GM10248 (cell line): ENCODE results near the gene COG5.

Experiments
- CTCF ChIA-PET: fragments of 300-600 bp; sonication (Branson Sonifier 250); formaldehyde crosslinking; extraction: SDS; loops from one replicate; lab custom pipeline; 2021; ENCODE audit warnings: antibody characterized with exemption; lab: Yijun Ruan, JAX
- POLR2A ChIA-PET: fragments of 350-650 bp; sonication (Branson Sonifier 250); formaldehyde crosslinking; extraction: SDS; loops from one replicate; lab custom pipeline; 2020; ENCODE audit warnings: antibody characterized with exemption; lab: Yijun Ruan, JAX
- DNase-seq: peaks from one replicate; pipeline ENCODE4 v3.0.0; 2012; ENCODE audit errors: extremely low spot score
- TF ChIP-seq, protein P1 (sequence below): IDR thresholded peaks from 2 replicates; pipeline ENCODE4 v1.5.1; 2012; ENCODE audit warnings: mild to moderate bottlenecking, low read depth; ENCODE audit errors: extremely low read depth, missing control alignments, control extremely low read depth

COG5 gene

GRCh38 chr7:107203607-107204006, 360.1 kb downstream of the COG5 start:
- TF ChIP-seq, protein P1, sequence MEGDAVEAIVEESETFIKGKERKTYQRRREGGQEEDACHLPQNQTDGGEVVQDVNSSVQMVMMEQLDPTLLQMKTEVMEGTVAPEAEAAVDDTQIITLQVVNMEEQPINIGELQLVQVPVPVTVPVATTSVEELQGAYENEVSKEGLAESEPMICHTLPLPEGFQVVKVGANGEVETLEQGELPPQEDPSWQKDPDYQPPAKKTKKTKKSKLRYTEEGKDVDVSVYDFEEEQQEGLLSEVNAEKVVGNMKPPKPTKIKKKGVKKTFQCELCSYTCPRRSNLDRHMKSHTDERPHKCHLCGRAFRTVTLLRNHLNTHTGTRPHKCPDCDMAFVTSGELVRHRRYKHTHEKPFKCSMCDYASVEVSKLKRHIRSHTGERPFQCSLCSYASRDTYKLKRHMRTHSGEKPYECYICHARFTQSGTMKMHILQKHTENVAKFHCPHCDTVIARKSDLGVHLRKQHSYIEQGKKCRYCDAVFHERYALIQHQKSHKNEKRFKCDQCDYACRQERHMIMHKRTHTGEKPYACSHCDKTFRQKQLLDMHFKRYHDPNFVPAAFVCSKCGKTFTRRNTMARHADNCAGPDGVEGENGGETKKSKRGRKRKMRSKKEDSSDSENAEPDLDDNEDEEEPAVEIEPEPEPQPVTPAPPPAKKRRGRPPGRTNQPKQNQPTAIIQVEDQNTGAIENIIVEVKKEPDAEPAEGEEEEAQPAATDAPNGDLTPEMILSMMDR = no peak
- CTCF ChIA-PET = interaction anchor here (0.6 to 4.5 kb wide), 5 partner anchors 8 to 16 kb away, joined by 3 to 17 read pairs (median 4); no protein-coding TSS in a partner anchor
- POLR2A ChIA-PET = no interaction called here
- DNase-seq = no peak

DNA sequence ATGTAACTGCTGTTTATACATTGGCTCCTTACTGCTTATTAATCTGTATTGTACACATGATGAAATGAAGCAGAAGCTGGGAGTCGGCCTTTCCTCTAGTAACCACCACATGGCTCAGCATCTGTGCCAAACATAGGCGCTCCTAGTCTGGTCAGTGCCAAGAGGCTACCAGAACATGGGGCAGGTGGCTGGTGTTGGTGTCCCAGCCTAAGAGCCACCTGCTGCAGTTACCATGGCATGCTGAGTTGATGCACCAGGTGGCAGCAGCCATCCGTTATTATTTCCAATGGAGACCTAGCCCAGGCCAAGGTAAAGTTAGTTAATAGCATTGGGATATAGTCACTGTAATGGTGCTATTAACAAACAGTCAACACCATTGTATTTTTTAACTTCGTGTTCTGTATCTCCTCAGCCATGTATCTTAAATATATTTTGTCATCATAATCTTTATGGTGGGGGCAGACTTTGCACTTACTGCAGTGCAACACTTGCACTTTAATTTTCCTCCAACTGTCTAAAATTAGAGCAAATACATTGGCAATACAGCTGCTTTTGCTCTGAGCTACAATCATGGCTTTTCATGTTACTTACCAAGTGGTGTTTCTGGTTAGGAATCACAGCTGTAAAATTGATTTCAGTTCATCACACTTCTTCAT, 361.8 kb downstream of the COG5 start:
- ChIA-PET CTCF (interaction anchor here (1.6 to 1.8 kb wide), 3 partner anchors 12 to 28 kb away, joined by 3 to 7 read pairs (median 6); no protein-coding TSS in a partner anchor), POLR2A (interaction anchor here (0.6 kb wide), 1 partner anchor 1834 kb away, joined by 3 read pairs; no protein-coding TSS in a partner anchor)
- TF ChIP-seq, protein P1 = peak; percentile 59
- peak; percentile 32 for DNase-seq

GRCh38 chr7:107196834-107197610, 366.7 kb downstream of the COG5 start:
- ChIA-PET CTCF (interaction anchor here (1.2 to 4.1 kb wide), 2 partner anchors 9 to 16 kb away, joined by 5 to 17 read pairs; no protein-coding TSS in a partner anchor), POLR2A (interaction anchor here (0.7 kb wide), 1 partner anchor 28 kb away, joined by 4 read pairs; the partner anchor contains the start of gene HBP1)
- no peak for DNase-seq
- TF ChIP-seq, protein P1 = no peak

DNA sequence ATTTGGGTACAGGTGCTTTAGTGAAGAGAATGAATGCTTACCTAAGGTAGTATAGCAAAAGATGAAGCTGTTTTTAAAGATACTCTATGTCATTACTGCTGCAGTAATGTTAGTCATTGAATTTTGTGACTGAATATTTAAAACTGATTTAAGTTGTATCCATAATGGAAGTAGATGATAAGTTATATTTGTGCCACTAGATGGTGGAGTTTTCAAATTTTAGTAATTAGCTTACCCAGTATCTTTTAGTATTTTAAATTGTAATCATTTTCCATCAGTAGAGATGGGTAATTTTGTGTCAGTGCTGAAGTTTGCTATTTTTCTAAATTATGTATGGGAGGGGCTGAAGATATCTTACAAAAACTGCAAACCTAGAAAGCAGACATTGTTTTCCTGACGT, 369.7 kb downstream of the COG5 start:
- TF ChIP-seq, protein P1 = no peak
- ChIA-PET CTCF (interaction anchor here (1.1 to 4.1 kb wide), 3 partner anchors 12 to 26 kb away, joined by 3 to 17 read pairs (median 7); no protein-coding TSS in a partner anchor), POLR2A (interaction anchor here (2.4 kb wide), 1 partner anchor 25 kb away, joined by 10 read pairs; the partner anchor contains the start of gene HBP1)
- no peak for DNase-seq

DNA sequence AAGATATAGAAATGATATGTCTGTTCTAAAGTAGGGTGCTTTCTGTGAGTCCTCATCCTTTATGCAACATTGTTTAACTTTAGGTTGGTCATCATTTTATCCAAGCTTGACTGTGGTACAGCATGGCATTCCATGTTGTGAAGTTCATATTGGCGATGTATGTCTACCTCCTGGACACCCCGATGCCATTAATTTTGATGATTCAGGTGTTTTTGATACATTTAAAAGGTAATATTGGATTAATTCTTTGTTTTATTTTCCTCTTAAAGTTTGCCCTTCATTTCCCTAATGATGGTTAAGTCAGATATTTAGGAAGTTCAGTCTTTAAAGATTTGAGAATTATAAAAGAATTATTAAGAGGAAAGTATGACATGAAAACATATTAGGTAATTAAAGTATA, 373.6 kb downstream of the COG5 start:
- POLR2A ChIA-PET = no interaction called here
- CTCF ChIA-PET = interaction anchor here (0.7 to 1.7 kb wide), 8 partner anchors 9 to 374 kb away, joined by 3 to 4 read pairs (median 4); partner anchors contain the start of genes COG5 and DUS4L
- no peak for DNase-seq
- TF ChIP-seq, protein P1 = no peak

GRCh38 chr7:107187774-107188173, 375.9 kb downstream of the COG5 start:
- DNase-seq = no peak
- ChIA-PET POLR2A (no interaction called here), CTCF (no interaction called here)
- TF ChIP-seq, protein P1 = no peak
